Stimulated activated CD4-positive, alpha-beta T cell treated with anti-CD3 and anti-CD28 coated beads, Interleukin-12 subunit alpha, Interleukin-12 subunit beta, amount 100 ng/mL, for 4 hours (primary cell): Measurements from ENCODE around the gene CHN2.

Experiments
- DNase-seq: peaks from one replicate; pipeline ENCODE4 v3.0.0-alpha.2; 2020

The CHN2 gene

GRCh38 chr7:29229066-29229465, 34.5 kb downstream of the CHN2 start:
- DNase-seq: no peak

- DNase-seq: no peak
Measured at GRCh38 chr7:29229946-29230345, 35.4 kb downstream of the CHN2 start.

- no peak for DNase-seq
Measured at GRCh38 chr7:29230871-29231345, 36.3 kb downstream of the CHN2 start.

GRCh38 chr7:29231671-29232232, 37.2 kb downstream of the CHN2 start:
- no peak for DNase-seq

- no peak for DNase-seq
Measured at GRCh38 chr7:29234438-29234837, 39.9 kb downstream of the CHN2 start.

GRCh38 chr7:29236071-29236580, 41.6 kb downstream of the CHN2 start:
- no peak for DNase-seq

- DNase-seq: no peak
Measured at GRCh38 chr7:29236649-29237048, 42.1 kb downstream of the CHN2 start.

- no peak for DNase-seq
Measured at GRCh38 chr7:29237489-29237888, 42.9 kb downstream of the CHN2 start.

- no peak for DNase-seq
Measured at GRCh38 chr7:29239638-29240037, 45.1 kb downstream of the CHN2 start.

GRCh38 chr7:29242265-29242664, 47.7 kb downstream of the CHN2 start:
- no peak for DNase-seq

- peak; percentile 26 for DNase-seq
Measured at GRCh38 chr7:29243910-29244655, 49.5 kb downstream of the CHN2 start.

- DNase-seq: no peak
Measured at GRCh38 chr7:29247224-29247962, 52.8 kb downstream of the CHN2 start.

- DNase-seq: no peak
Measured at GRCh38 chr7:29247963-29248236, 53.3 kb downstream of the CHN2 start.

- no peak for DNase-seq
Measured at GRCh38 chr7:29248713-29249382, 54.3 kb downstream of the CHN2 start.

- DNase-seq: no peak
Measured at GRCh38 chr7:29249383-29249750, 54.8 kb downstream of the CHN2 start.

GRCh38 chr7:29249860-29250259, 55.3 kb downstream of the CHN2 start:
- no peak for DNase-seq

- DNase-seq: no peak
Measured at GRCh38 chr7:29253225-29253624, 58.6 kb downstream of the CHN2 start.

- DNase-seq: no peak
Measured at GRCh38 chr7:29254591-29254990, 60.0 kb downstream of the CHN2 start.

GRCh38 chr7:29255199-29255878, 60.8 kb downstream of the CHN2 start:
- no peak for DNase-seq

GRCh38 chr7:29255906-29256692, 61.5 kb downstream of the CHN2 start:
- no peak for DNase-seq

GRCh38 chr7:29256693-29257002, 62.1 kb downstream of the CHN2 start:
- no peak for DNase-seq

GRCh38 chr7:29258951-29259350, 64.4 kb downstream of the CHN2 start:
- no peak for DNase-seq
